ENCODE data around the gene ZBED4. TPM values are rescaled to one million over a fixed set of nuclear protein-coding genes. Genes with fewer than 3 reads are reported as not detected.

Gene ZBED4
- total and polyA plus RNA-seq, 2 experiments from 2014 or later: 11.1 to 18.4 TPM

DNA sequence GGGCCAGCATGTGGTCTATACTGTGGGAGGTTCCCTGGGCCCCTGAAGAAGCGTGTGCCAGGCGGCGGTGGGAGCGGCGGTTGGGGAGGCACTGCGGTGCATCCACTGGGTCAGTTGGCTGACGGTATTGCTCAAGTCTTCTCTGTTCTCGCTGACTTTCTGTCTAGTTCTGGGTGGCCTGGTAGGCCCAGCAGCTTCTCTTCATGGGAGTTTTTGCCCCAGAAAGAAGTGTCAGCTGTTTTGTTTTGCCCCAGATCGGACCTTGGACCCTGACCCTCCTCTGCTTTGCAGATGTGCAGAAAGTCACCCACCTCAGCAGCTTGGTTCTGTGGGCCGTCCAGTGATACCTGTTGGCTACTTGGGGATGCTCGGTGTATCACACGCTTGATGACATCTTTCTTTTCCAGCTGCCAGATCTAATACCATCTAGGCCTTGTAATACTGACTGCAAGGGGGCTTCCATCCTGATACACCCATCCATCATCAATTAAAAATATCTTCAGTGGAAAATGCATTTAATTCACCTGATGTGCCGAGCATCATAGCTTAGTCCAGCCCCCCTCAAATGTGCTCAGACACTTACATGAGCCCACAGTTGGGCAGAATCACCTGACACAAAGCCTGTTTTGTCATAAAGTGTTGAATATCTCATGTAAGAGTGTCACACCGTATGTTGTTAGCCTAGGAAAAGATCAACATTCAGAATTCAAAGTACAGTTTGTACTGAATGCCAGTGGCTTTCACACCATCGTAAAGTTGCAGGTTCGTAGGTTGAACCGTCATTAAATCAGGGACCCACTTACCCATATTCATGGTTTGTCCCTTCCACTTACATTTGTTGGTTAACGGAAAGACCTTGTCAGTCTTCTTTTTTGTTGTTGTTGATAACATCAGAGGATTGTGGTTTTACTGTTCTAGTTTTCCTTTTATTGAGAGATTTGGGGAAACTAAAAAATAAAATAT, 13.9 kb downstream of the ZBED4 start:
- Histone ChIP-seq H3K9me3 (ENCODE audit: low read depth) (no peaks in the 10 kb centered on the region), H3K27me3 (no peaks in the 10 kb centered on the region)

GRCh38 chr22:49869086-49869830, 15.6 kb downstream of the ZBED4 start:
- TF ChIP-seq, protein P1, sequence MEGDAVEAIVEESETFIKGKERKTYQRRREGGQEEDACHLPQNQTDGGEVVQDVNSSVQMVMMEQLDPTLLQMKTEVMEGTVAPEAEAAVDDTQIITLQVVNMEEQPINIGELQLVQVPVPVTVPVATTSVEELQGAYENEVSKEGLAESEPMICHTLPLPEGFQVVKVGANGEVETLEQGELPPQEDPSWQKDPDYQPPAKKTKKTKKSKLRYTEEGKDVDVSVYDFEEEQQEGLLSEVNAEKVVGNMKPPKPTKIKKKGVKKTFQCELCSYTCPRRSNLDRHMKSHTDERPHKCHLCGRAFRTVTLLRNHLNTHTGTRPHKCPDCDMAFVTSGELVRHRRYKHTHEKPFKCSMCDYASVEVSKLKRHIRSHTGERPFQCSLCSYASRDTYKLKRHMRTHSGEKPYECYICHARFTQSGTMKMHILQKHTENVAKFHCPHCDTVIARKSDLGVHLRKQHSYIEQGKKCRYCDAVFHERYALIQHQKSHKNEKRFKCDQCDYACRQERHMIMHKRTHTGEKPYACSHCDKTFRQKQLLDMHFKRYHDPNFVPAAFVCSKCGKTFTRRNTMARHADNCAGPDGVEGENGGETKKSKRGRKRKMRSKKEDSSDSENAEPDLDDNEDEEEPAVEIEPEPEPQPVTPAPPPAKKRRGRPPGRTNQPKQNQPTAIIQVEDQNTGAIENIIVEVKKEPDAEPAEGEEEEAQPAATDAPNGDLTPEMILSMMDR (IDR thresholded peaks at IDR 0.05; ENCODE audit: low read depth, low read length): no peak
- H3K4me1 ChIP-seq (ENCODE audit: low read depth): no peaks in the 10 kb centered on the region
- H3K36me3 ChIP-seq: no peaks in the 10 kb centered on the region
- DNase-seq (ENCODE audit: low read depth in 1 of 2, low spot score in 1 of 2): no peak
- H3K4me3 ChIP-seq: no peak overlapping the region
- H3K27ac ChIP-seq: no peak overlapping the region
- no peaks in the 10 kb centered on the region for H3K27me3 ChIP-seq
- no peaks in the 10 kb centered on the region for H3K9me3 ChIP-seq (ENCODE audit: low read depth)

More for the DNA sequence above, 13.9 kb downstream of the ZBED4 start:
- H3K36me3 ChIP-seq: no peaks in the 10 kb centered on the region
- no peak for DNase-seq (ENCODE audit: low read depth in 1 of 2, low spot score in 1 of 2)
- no peak overlapping the region for H3K27ac ChIP-seq
- TF ChIP-seq, protein P1 (IDR thresholded peaks at IDR 0.05; ENCODE audit: low read depth, low read length): no peak
- no peak overlapping the region for H3K4me3 ChIP-seq
- H3K4me1 ChIP-seq (ENCODE audit: low read depth): no peaks in the 10 kb centered on the region

DNA sequence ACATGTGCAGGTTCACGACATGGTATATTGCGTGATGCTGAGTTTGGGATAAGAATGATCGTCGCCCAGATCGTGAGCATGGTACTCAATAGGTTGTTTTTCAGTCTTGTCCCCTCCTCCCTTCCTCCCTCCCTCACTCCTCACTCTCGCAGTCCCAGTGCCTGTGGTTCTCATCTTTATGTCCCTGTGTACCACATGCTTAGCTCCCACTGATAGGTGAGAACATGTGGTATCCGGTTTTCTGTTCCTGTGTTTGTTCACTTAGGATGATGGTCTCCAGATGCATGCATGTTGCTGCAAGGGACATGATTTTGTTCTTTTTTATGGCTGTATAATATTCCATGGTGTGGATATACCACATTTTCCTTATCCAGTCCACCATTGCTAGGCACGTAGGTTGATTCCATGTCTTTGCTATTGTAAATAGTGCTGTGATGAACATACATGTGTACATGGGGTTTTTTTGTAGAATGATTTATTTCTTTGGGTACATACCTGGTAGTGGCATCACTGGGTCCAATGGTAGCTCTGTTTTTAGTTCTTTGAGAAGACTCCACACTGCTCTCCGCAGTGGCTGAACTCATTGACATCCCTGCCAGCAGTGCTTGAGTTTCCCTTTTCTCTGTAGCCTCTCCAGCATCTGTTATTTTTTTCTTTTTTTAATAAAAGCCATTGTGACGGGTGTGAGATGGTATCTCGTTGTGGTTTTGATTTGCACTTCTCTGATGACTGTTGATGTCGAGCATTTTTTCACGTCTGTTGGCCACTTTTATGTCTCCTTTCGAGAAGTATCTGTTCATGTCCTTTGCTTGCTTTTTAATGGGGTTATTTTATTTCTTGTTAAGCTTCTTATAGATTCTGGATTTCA, 16.4 kb downstream of the ZBED4 start:
- Histone ChIP-seq H3K4me3 (no peak overlapping the region), H3K36me3 (no peaks in the 10 kb centered on the region), H3K27ac (no peak overlapping the region), H3K9me3 (ENCODE audit: low read depth) (no peaks in the 10 kb centered on the region), H3K4me1 (ENCODE audit: low read depth) (no peaks in the 10 kb centered on the region), H3K27me3 (no peaks in the 10 kb centered on the region)
- no peak for DNase-seq (ENCODE audit: low read depth in 1 of 2, low spot score in 1 of 2)
- TF ChIP-seq, protein P1 (IDR thresholded peaks at IDR 0.05; ENCODE audit: low read depth, low read length): no peak

- DNase-seq (ENCODE audit: low read depth in 1 of 2, low spot score in 1 of 2): peak in 1 of 2 donors; percentile 8
- no peak overlapping the region for H3K27ac ChIP-seq
- no peaks in the 10 kb centered on the region for H3K36me3 ChIP-seq
- no peaks in the 10 kb centered on the region for H3K27me3 ChIP-seq
- no peak overlapping the region for H3K4me3 ChIP-seq
- no peaks in the 10 kb centered on the region for H3K9me3 ChIP-seq (ENCODE audit: low read depth)
- H3K4me1 ChIP-seq (ENCODE audit: low read depth): no peaks in the 10 kb centered on the region
- TF ChIP-seq, protein P1 (IDR thresholded peaks at IDR 0.05; ENCODE audit: low read depth, low read length): no peak
These were observed 17.8 kb downstream of the ZBED4 start for GRCh38 chr22:49871482-49871881.

DNA sequence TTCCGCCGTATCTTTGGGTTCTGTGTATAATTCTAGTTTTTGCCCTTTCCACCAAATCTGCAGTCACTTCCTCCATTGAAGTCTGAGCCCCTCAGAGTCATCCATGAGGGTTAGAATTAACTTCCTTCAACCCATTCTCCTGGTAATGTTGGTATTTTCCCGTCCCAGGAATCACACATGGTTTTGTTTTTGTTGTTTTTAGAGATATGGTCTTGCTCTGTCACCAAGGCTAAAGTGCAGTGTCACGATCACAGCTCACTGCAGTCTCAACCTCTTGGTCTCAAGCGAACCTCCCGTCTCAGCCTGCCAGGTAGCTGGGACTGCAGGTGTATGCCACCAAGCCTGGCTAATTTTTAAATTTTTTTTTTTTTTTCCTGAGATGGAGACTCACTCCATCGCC, 18.7 kb downstream of the ZBED4 start:
- Histone ChIP-seq H3K4me3 (no peak overlapping the region), H3K27ac (no peak overlapping the region), H3K9me3 (ENCODE audit: low read depth) (no peaks in the 10 kb centered on the region), H3K36me3 (no peaks in the 10 kb centered on the region), H3K4me1 (ENCODE audit: low read depth) (no peaks in the 10 kb centered on the region), H3K27me3 (no peaks in the 10 kb centered on the region)
- TF ChIP-seq, protein P1 (IDR thresholded peaks at IDR 0.05; ENCODE audit: low read depth, low read length): no peak
- DNase-seq (ENCODE audit: low read depth in 1 of 2, low spot score in 1 of 2): no peak

Measured in cardiac muscle cell (in vitro differentiated cells and primary cell).